ENCODE measurements around the gene HOXB4. TPM values are rescaled to one million over a fixed set of nuclear protein-coding genes. Genes with fewer than 3 reads are reported as not detected.

HOXB4 gene
- total RNA-seq, 1 experiment from 2014 or later, result 11.3 TPM

DNA sequence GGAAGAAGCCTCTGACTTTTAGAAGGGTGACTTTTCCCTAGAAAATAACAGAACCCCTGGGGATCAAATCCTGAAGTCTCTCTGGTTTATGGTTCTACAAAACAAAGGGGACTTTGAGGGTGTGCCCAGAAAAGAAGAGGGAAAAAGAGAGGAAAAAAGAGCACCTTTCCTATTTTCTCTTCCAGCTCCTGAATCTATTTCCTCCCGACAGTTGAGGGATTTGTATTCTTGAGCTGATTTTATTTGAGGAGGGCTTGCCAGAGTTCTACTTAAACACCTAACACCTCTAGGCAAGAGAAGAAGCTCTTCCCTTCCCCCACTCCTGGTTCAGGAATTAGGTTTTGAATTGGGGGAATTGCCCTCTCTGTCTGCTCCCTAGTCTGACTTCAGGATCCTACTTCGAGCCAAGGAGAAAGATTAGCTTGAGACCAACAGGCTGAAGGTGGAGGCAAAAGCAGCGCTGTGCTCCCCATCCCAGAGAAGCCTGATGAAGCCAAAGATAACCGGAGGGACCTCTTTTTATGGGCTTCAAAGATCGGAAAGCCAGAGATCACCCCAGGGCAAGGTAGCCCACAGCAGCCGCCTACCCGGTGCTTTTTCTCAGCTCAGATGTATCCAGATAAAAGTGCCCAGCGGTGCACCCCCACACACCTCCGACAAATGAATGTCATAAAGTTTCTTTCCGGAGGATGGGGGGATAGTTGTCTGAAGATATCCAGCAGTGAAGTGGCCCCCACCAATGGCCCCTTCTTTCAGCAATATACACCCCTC lies 11.1 kb upstream of the HOXB4 start:
- no peak overlapping the region for H2AFZ ChIP-seq (ENCODE audit: low read depth, low read length, poor library complexity, severe bottlenecking)
- no peaks in the 10 kb centered on the region for H4K20me1 ChIP-seq (ENCODE audit: insufficient read depth)
- H3K4me2 ChIP-seq (ENCODE audit: low read length), result no peak overlapping the region
- intact Hi-C loops (cut with micrococcal nuclease), result no loop called here
- H3K4me3 ChIP-seq (replicated peaks in 1 of 2; ENCODE audit: low read depth in 1 of 2, low read length in 2 of 2), result no peak overlapping the region
- DNase-seq (ENCODE audit: low read depth, low spot score) (no peak), ATAC-seq (no peak)
- H3K36me3 ChIP-seq (ENCODE audit: control insufficient read depth in 1 of 2, insufficient read depth in 2 of 2, low read length in 2 of 2), result peaks cover 3 to 8% of the 10 kb centered on the region in 2 experiments; a peak in 3 of 4 replicates
- no peak for TF ChIP-seq EGR1 (IDR thresholded peaks at IDR 0.05; ENCODE audit: low read depth)
- no peak for TF ChIP-seq EZH2 (IDR thresholded peaks at IDR 0.05)
- no peak for TF ChIP-seq POLR2A (IDR thresholded peaks at IDR 0.05; ENCODE audit: borderline replicate concordance, extremely low read depth, insufficient read depth, insufficient read length)
- TF ChIP-seq ATF3 (IDR thresholded peaks at IDR 0.05), result no peak
- H3K9me2 ChIP-seq (ENCODE audit: insufficient read depth), result no peaks in the 10 kb centered on the region
- H3K79me2 ChIP-seq (ENCODE audit: insufficient read depth, low read length), result peaks cover 54% of the 10 kb centered on the region
- ChIA-PET POLR2A (interaction anchor here (0.7 kb wide), 1 partner anchor 21 kb away, joined by 3 read pairs; no protein-coding TSS in a partner anchor), RAD21 (ENCODE audit: low non-redundant PET in 1 of 2, low total read pairs in 2 of 2, uncharacterized antibody in 2 of 2, unreplicated experiment in 2 of 2) (interaction anchor here in 1 of 2 experiments (1.0 kb wide), 2 partner anchors 253 to 330 kb away, joined by 3 read pairs; no protein-coding TSS in a partner anchor), CTCF (interaction anchor here (1.3 to 2.0 kb wide), 6 partner anchors 29 to 562 kb away, joined by 3 to 9 read pairs (median 4); no protein-coding TSS in a partner anchor)
- peaks cover 12 to 52% of the 10 kb centered on the region in 2 experiments for H3K4me1 ChIP-seq (ENCODE audit: control insufficient read depth in 1 of 2, insufficient read depth in 2 of 2, low read length in 2 of 2)
- no TSS peak for BruUV-seq (replicated peaks)
- peak overlapping the region; percentile 91 for H3K27ac ChIP-seq (ENCODE audit: low read depth, low read length)
- H3K9me3 ChIP-seq (ENCODE audit: control insufficient read depth in 1 of 2, insufficient read depth in 1 of 2, low read depth in 1 of 2, low read length in 2 of 2), result no peaks in the 10 kb centered on the region
- H3K27me3 ChIP-seq (ENCODE audit: insufficient read depth, low read length), result no peaks in the 10 kb centered on the region
- no peak overlapping the region for H3K9ac ChIP-seq (ENCODE audit: low read length)

- no peaks in the 10 kb centered on the region for H3K27me3 ChIP-seq (ENCODE audit: insufficient read depth, low read length)
- no peak overlapping the region for H3K4me3 ChIP-seq (replicated peaks in 1 of 2; ENCODE audit: low read depth in 1 of 2, low read length in 2 of 2)
These were observed 10.4 kb upstream of the HOXB4 start for GRCh38 chr17:48588528-48588927.

More at GRCh38 chr17:48588528-48588927, 10.4 kb upstream of the HOXB4 start:
- ChIA-PET RAD21 (ENCODE audit: low non-redundant PET in 1 of 2, low total read pairs in 2 of 2, uncharacterized antibody in 2 of 2, unreplicated experiment in 2 of 2) (interaction anchor here in 1 of 2 experiments (1.0 kb wide), 1 partner anchor 253 kb away, joined by 3 read pairs; no protein-coding TSS in a partner anchor), POLR2A (interaction anchor here (1.2 kb wide), 1 partner anchor 647 kb away, joined by 3 read pairs; the partner anchor contains the start of gene PNPO), CTCF (interaction anchor here (1.1 to 2.0 kb wide), 9 partner anchors 24 to 562 kb away, joined by 3 to 9 read pairs (median 4); partner anchors contain the start of gene HOXB8)
- no peaks in the 10 kb centered on the region for H4K20me1 ChIP-seq (ENCODE audit: insufficient read depth)
- no peaks in the 10 kb centered on the region for H3K9me3 ChIP-seq (ENCODE audit: control insufficient read depth in 1 of 2, insufficient read depth in 1 of 2, low read depth in 1 of 2, low read length in 2 of 2)
- H3K4me1 ChIP-seq (ENCODE audit: control insufficient read depth in 1 of 2, insufficient read depth in 2 of 2, low read length in 2 of 2), result peaks cover 18 to 59% of the 10 kb centered on the region in 2 experiments
- TF ChIP-seq SRF (IDR thresholded peaks at IDR 0.05; ENCODE audit: low read depth) (no peak), CEBPB (IDR thresholded peaks at IDR 0.05; ENCODE audit: low read depth) (no peak), CTCF (IDR thresholded peaks at IDR 0.05 in 2 of 3, conservative IDR thresholded peaks at IDR 0.05 in 1 of 3; ENCODE audit: borderline replicate concordance in 1 of 3, insufficient read depth in 1 of 3, low read depth in 2 of 3, low read length in 2 of 3) (no peak), RAD21 (IDR thresholded peaks at IDR 0.05; ENCODE audit: low read depth) (no peak)
- peak overlapping the region; percentile 91 for H3K27ac ChIP-seq (ENCODE audit: low read depth, low read length)
- intact Hi-C loops (cut with micrococcal nuclease), result no loop called here
- peaks cover 56% of the 10 kb centered on the region for H3K79me2 ChIP-seq (ENCODE audit: insufficient read depth, low read length)
- H2AFZ ChIP-seq (ENCODE audit: low read depth, low read length, poor library complexity, severe bottlenecking), result no peak overlapping the region
- no peaks in the 10 kb centered on the region for H3K9me2 ChIP-seq (ENCODE audit: insufficient read depth)
- H3K4me2 ChIP-seq (ENCODE audit: low read length), result no peak overlapping the region
- BruUV-seq (replicated peaks), result no TSS peak
- ATAC-seq, result no peak
- no peak overlapping the region for H3K9ac ChIP-seq (ENCODE audit: low read length)
- no peak for DNase-seq (ENCODE audit: low read depth, low spot score)
- H3K36me3 ChIP-seq (ENCODE audit: control insufficient read depth in 1 of 2, insufficient read depth in 2 of 2, low read length in 2 of 2), result peaks cover 0 to 4% of the 10 kb centered on the region in 2 experiments; a peak in 2 of 4 replicates
